LNCaP clone FGC (cell line): ENCODE data around the gene GSTM2.
"Not testable (repeated sequence)": the region's sequence is repeated elsewhere in the genome, so short reads cannot be mapped to it uniquely, and the experiment has no call there.

ENCODE experiments used
- DNase-seq: peaks from one replicate; pipeline ENCODE4 v3.0.0-alpha.2; 2011; ENCODE audit warnings: low read depth
- H3K4me3 ChIP-seq: 2 replicates; pipeline ENCODE4 v1.5.1; 2011; ENCODE audit warnings: mild to moderate bottlenecking, low read depth, low read length, control low read depth
- TF ChIP-seq, protein P1 (sequence below): IDR thresholded peaks from 2 replicates; pipeline ENCODE4 v1.5.1; 2012; ENCODE audit warnings: mild to moderate bottlenecking; ENCODE audit not compliant: control insufficient read depth, insufficient read depth; ENCODE audit errors: extremely low read depth

The GSTM2 gene

DNA sequence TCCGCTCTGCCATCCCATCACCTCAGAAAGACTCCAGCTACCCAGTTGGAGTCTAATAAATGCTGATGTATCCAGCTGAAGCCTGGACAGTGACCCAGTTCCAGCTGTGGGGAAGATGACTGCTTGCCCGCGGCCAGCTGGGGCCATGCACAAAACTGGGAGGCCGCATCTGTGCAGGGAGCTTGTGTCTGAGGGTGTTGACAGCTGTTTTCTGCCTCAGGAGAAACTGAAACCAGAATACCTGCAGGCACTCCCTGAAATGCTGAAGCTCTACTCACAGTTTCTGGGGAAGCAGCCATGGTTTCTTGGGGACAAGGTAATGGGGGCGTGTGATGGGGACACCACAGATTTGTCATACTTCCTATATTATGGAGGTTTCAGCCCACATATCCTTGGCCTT lies 3.2 kb downstream of the GSTM2 start:
- no peak overlapping the region for H3K4me3 ChIP-seq
- DNase-seq, result no peak
- TF ChIP-seq, protein P1, sequence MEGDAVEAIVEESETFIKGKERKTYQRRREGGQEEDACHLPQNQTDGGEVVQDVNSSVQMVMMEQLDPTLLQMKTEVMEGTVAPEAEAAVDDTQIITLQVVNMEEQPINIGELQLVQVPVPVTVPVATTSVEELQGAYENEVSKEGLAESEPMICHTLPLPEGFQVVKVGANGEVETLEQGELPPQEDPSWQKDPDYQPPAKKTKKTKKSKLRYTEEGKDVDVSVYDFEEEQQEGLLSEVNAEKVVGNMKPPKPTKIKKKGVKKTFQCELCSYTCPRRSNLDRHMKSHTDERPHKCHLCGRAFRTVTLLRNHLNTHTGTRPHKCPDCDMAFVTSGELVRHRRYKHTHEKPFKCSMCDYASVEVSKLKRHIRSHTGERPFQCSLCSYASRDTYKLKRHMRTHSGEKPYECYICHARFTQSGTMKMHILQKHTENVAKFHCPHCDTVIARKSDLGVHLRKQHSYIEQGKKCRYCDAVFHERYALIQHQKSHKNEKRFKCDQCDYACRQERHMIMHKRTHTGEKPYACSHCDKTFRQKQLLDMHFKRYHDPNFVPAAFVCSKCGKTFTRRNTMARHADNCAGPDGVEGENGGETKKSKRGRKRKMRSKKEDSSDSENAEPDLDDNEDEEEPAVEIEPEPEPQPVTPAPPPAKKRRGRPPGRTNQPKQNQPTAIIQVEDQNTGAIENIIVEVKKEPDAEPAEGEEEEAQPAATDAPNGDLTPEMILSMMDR, result no peak

GRCh38 chr1:109673861-109674260 lies 6.0 kb downstream of the GSTM2 start:
- H3K4me3 ChIP-seq, DNase-seq: not testable (repeated sequence)

- not testable (repeated sequence) for H3K4me3 ChIP-seq, DNase-seq
Observed at GRCh38 chr1:109676683-109677381, 9.0 kb downstream of the GSTM2 start.

- no peak overlapping the region for H3K4me3 ChIP-seq
- DNase-seq, result no peak
- TF ChIP-seq, protein P1, result no peak
Observed at GRCh38 chr1:109677459-109677858, 9.6 kb downstream of the GSTM2 start.

GRCh38 chr1:109678637-109679036 lies 10.8 kb downstream of the GSTM2 start:
- DNase-seq, result peak; percentile 19
- not testable (repeated sequence) for H3K4me3 ChIP-seq

DNA sequence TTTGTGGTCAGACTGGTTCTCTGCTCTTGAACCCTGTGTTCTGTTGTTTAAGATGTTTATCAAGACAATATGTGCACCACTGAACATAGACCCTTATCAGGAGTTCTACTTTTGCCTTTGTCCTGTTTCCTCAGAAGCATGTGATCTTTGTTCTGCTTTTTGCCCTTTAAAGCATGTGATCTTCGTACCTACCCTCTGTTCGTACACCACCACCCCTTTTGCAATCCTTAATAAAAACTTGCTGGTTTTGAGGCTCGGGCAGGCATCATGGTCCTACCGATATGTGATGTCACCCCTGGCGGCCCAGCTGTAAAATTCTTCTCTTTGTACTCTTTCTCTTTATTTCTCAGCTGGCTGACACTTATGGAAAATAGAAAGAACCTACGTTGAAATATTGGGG lies 16.9 kb downstream of the GSTM2 start:
- DNase-seq, H3K4me3 ChIP-seq: not testable (repeated sequence)

GRCh38 chr1:109685399-109685798 lies 17.5 kb downstream of the GSTM2 start:
- DNase-seq, result peak; percentile 31

DNA sequence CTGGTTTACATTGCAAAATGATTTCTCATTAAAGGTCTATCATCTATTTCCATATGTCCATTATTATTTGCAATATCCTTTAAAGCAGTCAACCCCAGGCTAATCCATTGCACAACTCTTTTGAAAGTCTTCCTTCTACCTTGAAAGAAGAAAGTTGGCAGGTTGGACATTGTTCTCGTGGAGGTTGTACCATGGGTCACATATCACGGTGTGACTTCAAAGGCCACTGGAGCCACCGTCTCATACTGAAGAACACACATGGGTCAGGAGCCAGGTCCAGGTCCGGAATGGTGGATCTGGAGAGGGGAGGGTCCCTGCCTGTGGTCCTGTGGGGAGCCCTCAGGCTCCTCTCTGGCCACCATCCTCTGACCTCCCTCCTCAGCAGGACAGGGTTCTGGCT lies 18.0 kb downstream of the GSTM2 start:
- not testable (repeated sequence) for H3K4me3 ChIP-seq, DNase-seq

More at GRCh38 chr1:109685399-109685798, 17.5 kb downstream of the GSTM2 start:
- H3K4me3 ChIP-seq, result not testable (repeated sequence)

DNA sequence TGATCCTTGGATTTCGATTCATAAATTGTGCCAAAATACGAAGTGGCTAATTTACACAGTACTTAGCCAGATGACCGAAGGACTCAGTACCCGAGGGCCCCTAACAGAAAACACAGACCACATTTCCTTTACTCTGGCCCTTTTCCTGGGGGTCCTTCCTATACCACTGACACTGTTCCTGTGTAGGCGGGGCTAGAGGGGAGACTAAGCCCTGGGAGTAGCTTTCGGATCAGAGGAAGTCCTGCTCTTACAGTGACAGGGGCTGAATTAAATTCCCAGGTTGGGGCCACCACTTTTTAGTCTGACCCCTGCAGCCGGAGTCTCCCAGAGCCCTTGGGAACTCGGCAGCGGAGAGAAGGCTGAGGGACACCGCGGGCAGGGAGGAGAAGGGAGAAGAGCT lies 19.3 kb downstream of the GSTM2 start:
- not testable (repeated sequence) for DNase-seq, H3K4me3 ChIP-seq

DNA sequence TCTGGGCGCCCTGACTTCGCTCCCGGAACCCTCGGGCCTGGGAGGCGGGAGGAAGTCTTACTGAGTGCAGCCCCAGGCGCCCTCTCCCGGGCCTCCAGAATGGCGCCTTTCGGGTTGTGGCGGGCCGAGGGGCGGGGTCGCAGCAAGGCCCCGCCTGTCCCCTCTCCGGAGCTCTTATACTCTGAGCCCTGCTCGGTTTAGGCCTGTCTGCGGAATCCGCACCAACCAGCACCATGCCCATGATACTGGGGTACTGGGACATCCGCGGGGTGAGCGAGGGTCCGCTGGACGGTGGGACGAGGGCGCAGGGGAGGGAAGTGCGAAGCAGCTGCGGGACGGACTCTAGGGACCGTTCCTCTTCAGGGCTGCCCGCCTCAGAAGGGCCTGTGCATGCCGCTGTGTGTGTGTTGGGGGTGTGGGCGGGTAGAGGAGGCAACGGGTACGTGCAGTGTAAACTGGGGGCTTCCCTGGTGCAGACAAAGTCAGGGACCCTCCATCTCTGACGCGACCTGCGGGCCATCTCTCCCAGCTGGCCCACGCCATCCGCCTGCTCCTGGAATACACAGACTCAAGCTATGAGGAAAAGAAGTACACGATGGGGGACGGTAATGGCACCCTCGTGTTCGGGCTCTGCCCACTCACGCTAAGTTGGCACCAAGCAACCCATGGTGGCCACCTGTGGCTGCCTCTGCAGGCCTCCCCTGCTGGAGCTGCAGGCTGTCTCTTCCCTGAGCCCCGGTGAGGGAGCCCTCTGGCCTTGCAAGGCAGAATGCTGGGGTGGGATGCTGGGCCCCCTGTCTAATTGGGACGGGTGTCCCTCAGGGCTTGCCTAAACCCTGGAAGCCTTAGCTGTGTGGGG lies 20.0 kb downstream of the GSTM2 start, which contains the start of gene GSTM1:
TSS of gene GSTM1 (plus strand) at position 177 of the 859 bp plus-strand sequence. CDS start at position 234, 57 bp downstream.
- H3K4me3 ChIP-seq, result no peak within 1 kb of the TSS
- no peak for DNase-seq
- TF ChIP-seq, protein P1, result no peak
